Parathyroid adenoma (tissue), 2 donors: ENCODE measurements around the gene COBLL1.

Experiments
- H2AFZ ChIP-seq: fragments of 300-600 bp; sonication (generic); one replicate; pipeline ENCODE4 v1.7.0; 2017; ENCODE audit warnings: antibody characterized with exemption, mild to moderate bottlenecking
- H3K27ac ChIP-seq: fragments of 300-600 bp; sonication (generic); one replicate; pipeline ENCODE4 v1.7.0; 2017
- H3K27me3 ChIP-seq: fragments of 300-600 bp; sonication (generic); one replicate; pipeline ENCODE4 v1.7.0; 2017; ENCODE audit warnings: low read length; ENCODE audit not compliant: control insufficient read depth, insufficient read depth
- H3K36me3 ChIP-seq: fragments of 300-600 bp; sonication (generic); one replicate; pipeline ENCODE4 v1.7.0; 2017; ENCODE audit warnings: low read length; ENCODE audit not compliant: control insufficient read depth, insufficient read depth
- H3K4me1 ChIP-seq: fragments of 300-600 bp; sonication (generic); one replicate; pipeline ENCODE4 v1.7.0; 2017; ENCODE audit warnings: control low read depth
- H3K4me2 ChIP-seq: fragments of 300-600 bp; sonication (generic); one replicate; pipeline ENCODE4 v1.7.0; 2017; ENCODE audit warnings: low read length
- H3K4me3 ChIP-seq: fragments of 300-600 bp; sonication (generic); one replicate; pipeline ENCODE4 v1.7.0; 2017; ENCODE audit warnings: low read depth, low read length
- H3K79me2 ChIP-seq: fragments of 300-600 bp; sonication (generic); one replicate; pipeline ENCODE4 v1.7.0; 2017; ENCODE audit warnings: control low read depth
- H3K9ac ChIP-seq: fragments of 300-600 bp; sonication (generic); one replicate; pipeline ENCODE4 v1.7.0; 2017; ENCODE audit warnings: mild to moderate bottlenecking
- H3K9me3 ChIP-seq: fragments of 300-600 bp; sonication (generic); one replicate; pipeline ENCODE4 v1.7.0; 2017; ENCODE audit warnings: low read length; ENCODE audit not compliant: control insufficient read depth
- TF ChIP-seq, protein P1 (sequence below): fragments of 300-600 bp; sonication (generic); IDR thresholded peaks from one replicate; pipeline ENCODE4 v1.7.0; 2017; ENCODE audit warnings: antibody characterized with exemption, mild to moderate bottlenecking
- donor health status: primary hyperparathyroidism.

COBLL1 gene

DNA sequence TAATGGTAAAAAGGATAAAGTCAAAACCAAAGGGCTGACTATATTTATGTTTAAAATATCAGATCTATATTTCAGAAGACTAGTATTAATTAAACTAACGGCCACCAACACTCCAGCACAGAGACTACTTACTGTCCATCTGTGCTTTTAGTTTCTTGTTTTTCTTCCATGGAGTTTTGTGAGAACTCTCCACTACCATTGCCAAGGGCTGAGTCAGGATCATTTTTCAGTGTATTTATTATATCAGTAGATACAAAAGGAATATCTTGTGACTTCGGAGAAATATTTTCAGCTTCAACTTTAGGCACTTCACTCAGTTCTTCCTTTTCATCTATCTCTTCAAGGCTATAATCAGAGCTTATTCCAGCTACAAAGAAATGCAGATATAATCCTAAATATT, 141.2 kb downstream of the COBLL1 start:
- Histone ChIP-seq H3K4me1 (no peaks in the 10 kb centered on the region), H3K4me3 (no peak overlapping the region), H3K27ac (no peak overlapping the region), H3K27me3 (no peaks in the 10 kb centered on the region), H3K9ac (no peak overlapping the region), H3K36me3 (no peaks in the 10 kb centered on the region), H3K4me2 (no peak overlapping the region), H3K9me3 (no peaks in the 10 kb centered on the region), H3K79me2 (no peaks in the 10 kb centered on the region), H2AFZ (no peak overlapping the region)
- TF ChIP-seq, protein P1, sequence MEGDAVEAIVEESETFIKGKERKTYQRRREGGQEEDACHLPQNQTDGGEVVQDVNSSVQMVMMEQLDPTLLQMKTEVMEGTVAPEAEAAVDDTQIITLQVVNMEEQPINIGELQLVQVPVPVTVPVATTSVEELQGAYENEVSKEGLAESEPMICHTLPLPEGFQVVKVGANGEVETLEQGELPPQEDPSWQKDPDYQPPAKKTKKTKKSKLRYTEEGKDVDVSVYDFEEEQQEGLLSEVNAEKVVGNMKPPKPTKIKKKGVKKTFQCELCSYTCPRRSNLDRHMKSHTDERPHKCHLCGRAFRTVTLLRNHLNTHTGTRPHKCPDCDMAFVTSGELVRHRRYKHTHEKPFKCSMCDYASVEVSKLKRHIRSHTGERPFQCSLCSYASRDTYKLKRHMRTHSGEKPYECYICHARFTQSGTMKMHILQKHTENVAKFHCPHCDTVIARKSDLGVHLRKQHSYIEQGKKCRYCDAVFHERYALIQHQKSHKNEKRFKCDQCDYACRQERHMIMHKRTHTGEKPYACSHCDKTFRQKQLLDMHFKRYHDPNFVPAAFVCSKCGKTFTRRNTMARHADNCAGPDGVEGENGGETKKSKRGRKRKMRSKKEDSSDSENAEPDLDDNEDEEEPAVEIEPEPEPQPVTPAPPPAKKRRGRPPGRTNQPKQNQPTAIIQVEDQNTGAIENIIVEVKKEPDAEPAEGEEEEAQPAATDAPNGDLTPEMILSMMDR, result no peak

DNA sequence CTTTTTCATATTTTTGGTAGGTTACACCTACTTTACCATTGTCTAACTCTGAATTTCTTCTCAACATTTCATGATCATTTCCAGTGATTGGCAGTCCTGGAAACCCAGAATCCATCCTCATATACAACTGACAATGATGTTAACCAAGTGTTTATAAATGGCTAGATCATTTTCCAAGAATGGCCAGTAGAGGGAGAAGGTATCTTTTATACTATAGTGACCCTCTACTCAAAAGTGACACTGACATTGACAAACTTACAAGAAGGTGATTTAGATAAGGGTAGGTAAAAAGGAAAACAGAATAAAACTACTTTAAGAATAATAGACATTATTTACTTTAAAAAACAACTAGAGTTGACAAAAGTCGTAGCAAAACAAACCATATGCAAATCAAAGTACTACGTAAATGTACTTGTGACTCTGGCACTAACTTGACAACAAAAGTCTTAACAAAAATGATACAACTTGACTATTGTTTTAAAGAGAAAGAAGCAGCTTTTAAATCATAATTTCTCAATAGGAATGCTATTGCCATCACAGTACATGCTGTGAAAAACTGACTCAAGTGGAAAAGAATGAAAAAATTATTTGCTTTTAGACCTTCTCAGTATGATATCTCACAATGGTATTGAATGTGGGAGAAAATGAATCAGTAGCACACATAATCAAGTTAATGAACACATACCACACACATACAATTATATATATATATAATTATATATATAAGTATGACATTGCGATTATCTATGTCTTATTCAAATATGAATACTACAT, 143.7 kb downstream of the COBLL1 start:
- Histone ChIP-seq H3K36me3 (no peaks in the 10 kb centered on the region), H3K27me3 (no peaks in the 10 kb centered on the region), H3K27ac (no peak overlapping the region), H3K9me3 (no peaks in the 10 kb centered on the region), H3K4me2 (no peak overlapping the region), H3K4me1 (no peaks in the 10 kb centered on the region), H3K4me3 (no peak overlapping the region), H3K9ac (no peak overlapping the region), H2AFZ (no peak overlapping the region), H3K79me2 (no peaks in the 10 kb centered on the region)
- TF ChIP-seq, protein P1, result peak; percentile 44

DNA sequence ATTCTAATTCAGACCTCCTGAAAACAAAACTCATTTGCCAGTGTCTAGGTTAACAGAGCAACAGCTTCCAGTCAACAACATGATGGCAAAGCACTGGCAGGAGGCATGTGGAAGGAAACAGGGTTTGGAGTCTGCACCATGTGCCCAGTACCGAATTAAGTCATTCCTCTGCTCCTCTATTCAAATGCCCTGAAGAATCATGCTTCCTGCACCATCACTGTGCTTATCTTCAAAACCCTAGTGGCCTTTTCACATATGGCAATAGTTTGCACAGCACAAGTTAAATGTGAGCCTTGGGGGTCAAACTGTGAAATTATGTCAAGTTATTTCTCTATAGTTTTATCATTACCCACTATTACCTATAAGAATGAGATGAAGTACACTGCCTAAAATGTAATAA, 145.0 kb downstream of the COBLL1 start:
- Histone ChIP-seq H3K4me1 (no peaks in the 10 kb centered on the region), H3K79me2 (no peaks in the 10 kb centered on the region), H3K27me3 (no peaks in the 10 kb centered on the region), H2AFZ (no peak overlapping the region), H3K9me3 (no peaks in the 10 kb centered on the region), H3K36me3 (no peaks in the 10 kb centered on the region), H3K27ac (no peak overlapping the region), H3K4me2 (no peak overlapping the region), H3K4me3 (no peak overlapping the region), H3K9ac (no peak overlapping the region)
- TF ChIP-seq, protein P1, result no peak

DNA sequence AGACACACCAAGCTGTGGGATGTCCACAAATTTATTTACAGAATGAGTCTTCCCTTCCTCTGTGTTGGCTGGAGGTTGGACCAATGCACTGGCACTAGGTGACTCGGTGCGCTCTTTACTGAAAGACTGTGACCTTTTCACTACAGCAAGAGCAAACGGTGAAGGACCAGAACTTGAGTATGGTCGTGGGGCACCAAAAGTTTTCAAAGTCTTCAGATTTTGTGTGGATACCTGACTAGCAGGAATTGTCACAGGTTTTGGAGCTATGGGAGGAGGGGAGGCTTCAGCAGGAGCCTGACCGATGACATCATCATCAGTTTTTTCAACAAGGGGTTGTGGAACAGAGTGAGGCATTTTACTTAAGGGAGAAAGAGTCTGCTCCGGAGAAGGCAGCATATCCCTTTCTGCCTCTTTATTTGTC, 147.3 kb downstream of the COBLL1 start:
- no peak overlapping the region for H3K9ac ChIP-seq
- no peak overlapping the region for H3K4me2 ChIP-seq
- H3K4me3 ChIP-seq, result no peak overlapping the region
- no peaks in the 10 kb centered on the region for H3K79me2 ChIP-seq
- H3K9me3 ChIP-seq, result no peaks in the 10 kb centered on the region
- no peaks in the 10 kb centered on the region for H3K36me3 ChIP-seq
- no peak overlapping the region for H2AFZ ChIP-seq
- TF ChIP-seq, protein P1, result no peak
- H3K4me1 ChIP-seq, result no peaks in the 10 kb centered on the region
- H3K27me3 ChIP-seq, result no peaks in the 10 kb centered on the region
- no peak overlapping the region for H3K27ac ChIP-seq

DNA sequence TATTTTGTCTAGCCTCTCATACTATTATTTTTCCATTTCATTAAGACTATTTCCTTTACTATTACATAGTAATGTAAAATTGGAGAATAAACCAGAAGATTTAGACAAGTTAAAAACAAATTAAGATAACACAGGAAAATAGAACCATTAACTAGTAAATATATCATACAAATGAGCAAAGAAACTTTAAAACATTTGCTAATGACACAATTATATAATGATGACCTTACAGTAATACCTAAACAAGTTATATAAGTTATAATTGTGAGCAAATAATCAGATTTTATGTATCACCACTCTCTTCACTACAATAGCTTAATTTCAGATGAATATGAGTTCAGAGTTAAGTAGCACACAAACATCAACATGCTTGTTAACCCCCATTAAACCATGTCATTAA, 147.8 kb downstream of the COBLL1 start:
- H3K4me3 ChIP-seq, result no peak overlapping the region
- H3K27ac ChIP-seq, result no peak overlapping the region
- H3K4me2 ChIP-seq, result no peak overlapping the region
- TF ChIP-seq, protein P1, result no peak
- no peaks in the 10 kb centered on the region for H3K27me3 ChIP-seq
- no peaks in the 10 kb centered on the region for H3K36me3 ChIP-seq
- no peaks in the 10 kb centered on the region for H3K79me2 ChIP-seq
- no peak overlapping the region for H2AFZ ChIP-seq
- no peaks in the 10 kb centered on the region for H3K4me1 ChIP-seq
- no peaks in the 10 kb centered on the region for H3K9me3 ChIP-seq
- H3K9ac ChIP-seq, result no peak overlapping the region
